Measurements from ENCODE around the gene ST14.

Gene ST14

GRCh38 chr11:130177782-130178181 lies 18.2 kb downstream of the ST14 start:
- intact Hi-C loops (cut with DNase I; ENCODE audit: low total_unique reads): no loop called here

GRCh38 chr11:130178441-130179339 lies 19.1 kb downstream of the ST14 start:
- intact Hi-C loops (cut with DNase I; ENCODE audit: low total_unique reads): no loop called here
- Histone ChIP-seq H3K4me1 (peaks cover 0 to 17% (median 0%) of the 10 kb centered on the region in 4 donors), H3K36me3 (no peaks in the 10 kb centered on the region), H3K27ac (no peak overlapping the region), H3K9me3 (peaks cover 0 to 14% (median 5%) of the 10 kb centered on the region in 3 donors), H3K27me3 (peaks cover 0 to 34% of the 10 kb centered on the region in 2 donors), H3K4me3 (no peak overlapping the region)
- DNase-seq: no peak
- no peak for TF ChIP-seq CTCF (IDR thresholded peaks at IDR 0.05)

More at GRCh38 chr11:130177782-130178181, 18.2 kb downstream of the ST14 start:
- Histone ChIP-seq H3K4me3 (no peak overlapping the region), H3K4me1 (peaks cover 0 to 17% (median 0%) of the 10 kb centered on the region in 4 donors), H3K27ac (no peak overlapping the region), H3K36me3 (no peaks in the 10 kb centered on the region), H3K9me3 (peaks cover 0 to 14% (median 5%) of the 10 kb centered on the region in 3 donors), H3K27me3 (peaks cover 0 to 34% of the 10 kb centered on the region in 2 donors)
- no peak for TF ChIP-seq CTCF (IDR thresholded peaks at IDR 0.05)
- DNase-seq: no peak

- Histone ChIP-seq H3K4me3 (no peak overlapping the region), H3K27ac (no peak overlapping the region), H3K27me3 (peaks cover 0 to 31% of the 10 kb centered on the region in 2 donors), H3K36me3 (no peaks in the 10 kb centered on the region), H3K9me3 (peaks cover 0 to 5% (median 3%) of the 10 kb centered on the region in 3 donors), H3K4me1 (peaks cover 0 to 17% (median 0%) of the 10 kb centered on the region in 4 donors)
- DNase-seq: no peak
- no peak for TF ChIP-seq CTCF (IDR thresholded peaks at IDR 0.05)
- intact Hi-C loops (cut with DNase I; ENCODE audit: low total_unique reads): no loop called here
These were observed 20.1 kb downstream of the ST14 start for GRCh38 chr11:130179396-130180306.

- intact Hi-C loops (cut with DNase I; ENCODE audit: low total_unique reads): no loop called here
- H3K9me3 ChIP-seq: no peaks in the 10 kb centered on the region
- no peak for DNase-seq
- no peak for TF ChIP-seq CTCF (IDR thresholded peaks at IDR 0.05)
- no peak overlapping the region for H3K27ac ChIP-seq
- H3K27me3 ChIP-seq: peaks cover 0 to 31% of the 10 kb centered on the region in 2 donors
- H3K4me3 ChIP-seq: no peak overlapping the region
- no peaks in the 10 kb centered on the region for H3K36me3 ChIP-seq
- peaks cover 0 to 17% (median 0%) of the 10 kb centered on the region in 4 donors for H3K4me1 ChIP-seq
These were observed 20.9 kb downstream of the ST14 start for GRCh38 chr11:130180491-130180890.

- Histone ChIP-seq H3K9me3 (no peaks in the 10 kb centered on the region), H3K27ac (no peak overlapping the region), H3K27me3 (peaks cover 0 to 31% of the 10 kb centered on the region in 2 donors), H3K36me3 (no peaks in the 10 kb centered on the region), H3K4me1 (peaks cover 0 to 17% (median 0%) of the 10 kb centered on the region in 4 donors), H3K4me3 (no peak overlapping the region)
- no peak for TF ChIP-seq CTCF (IDR thresholded peaks at IDR 0.05)
- DNase-seq: no peak
- intact Hi-C loops (cut with DNase I; ENCODE audit: low total_unique reads): no loop called here
These were observed 21.3 kb downstream of the ST14 start for GRCh38 chr11:130180896-130181294.
